Measurements from ENCODE around the gene PLA2R1.

PLA2R1 gene

DNA sequence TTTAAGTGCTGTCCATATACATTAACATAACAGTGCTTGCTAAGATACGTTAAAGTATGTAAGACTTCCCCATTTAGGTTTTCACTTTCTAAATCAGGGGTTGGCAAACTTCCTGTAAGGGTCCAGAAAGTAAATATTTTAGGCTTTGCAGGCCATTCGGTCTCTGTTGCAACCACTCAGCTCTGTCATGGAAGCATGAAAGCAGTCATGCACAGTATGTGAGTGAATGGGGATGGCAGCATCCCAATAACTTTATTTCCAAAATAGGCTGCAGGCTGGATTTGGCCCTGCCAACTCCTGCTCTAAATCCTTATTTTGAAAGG is 128.7 kb downstream of the PLA2R1 start:
- no peak for DNase-seq (ENCODE audit: low read depth)

GRCh38 chr2:159933040-159933726 is 129.2 kb downstream of the PLA2R1 start:
- no peak for DNase-seq (ENCODE audit: low read depth)

- no peak for DNase-seq (ENCODE audit: low read depth)
These were observed 135.7 kb downstream of the PLA2R1 start for GRCh38 chr2:159926695-159927094.

GRCh38 chr2:159925975-159926374 is 136.4 kb downstream of the PLA2R1 start:
- no peak for DNase-seq (ENCODE audit: low read depth)

DNA sequence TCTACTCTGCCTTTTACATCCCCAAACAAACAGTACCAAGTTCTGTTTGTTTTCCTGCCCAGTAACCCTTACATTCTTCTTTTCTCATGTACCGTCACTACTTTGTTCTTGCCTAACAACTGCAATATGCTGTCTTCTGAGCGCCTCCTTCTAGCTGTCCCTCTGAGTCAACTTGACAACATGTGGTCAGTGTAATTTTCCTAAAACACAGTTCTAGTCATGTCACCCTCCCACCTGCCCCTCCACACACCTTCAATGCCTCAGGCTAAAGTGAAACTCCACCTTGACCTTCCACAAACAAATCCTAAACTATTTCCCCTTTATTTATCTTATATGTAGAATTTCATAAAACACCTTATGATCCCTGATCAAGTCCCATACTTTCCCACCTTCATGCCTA is 139.9 kb downstream of the PLA2R1 start:
- no peak for DNase-seq (ENCODE audit: low read depth)

GRCh38 chr2:159921752-159922404 is 140.5 kb downstream of the PLA2R1 start:
- peak; percentile 68 for DNase-seq (ENCODE audit: low read depth)

- no peak for DNase-seq (ENCODE audit: low read depth)
These were observed 145.9 kb downstream of the PLA2R1 start for GRCh38 chr2:159916511-159916910.

DNA sequence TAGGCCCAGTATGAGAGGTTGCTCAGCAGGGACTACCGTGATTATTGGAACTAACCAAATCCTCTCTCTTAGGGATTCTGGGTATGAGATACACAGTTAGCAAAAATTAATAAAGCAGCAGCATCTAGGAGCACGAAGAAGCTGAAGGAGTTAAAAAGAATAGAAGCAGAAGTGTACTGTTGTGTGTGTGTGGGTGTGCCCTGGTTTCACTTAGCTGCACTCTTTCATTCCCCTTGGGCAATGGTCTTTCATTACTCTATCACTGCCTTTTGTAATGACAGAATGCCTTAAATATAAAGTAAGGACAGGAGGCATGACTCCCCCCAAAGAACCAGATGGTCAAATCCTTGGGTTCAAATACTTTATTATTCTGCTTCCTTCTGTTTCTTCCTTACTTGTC is 148.5 kb downstream of the PLA2R1 start:
- DNase-seq (ENCODE audit: low read depth) = no peak

DNA sequence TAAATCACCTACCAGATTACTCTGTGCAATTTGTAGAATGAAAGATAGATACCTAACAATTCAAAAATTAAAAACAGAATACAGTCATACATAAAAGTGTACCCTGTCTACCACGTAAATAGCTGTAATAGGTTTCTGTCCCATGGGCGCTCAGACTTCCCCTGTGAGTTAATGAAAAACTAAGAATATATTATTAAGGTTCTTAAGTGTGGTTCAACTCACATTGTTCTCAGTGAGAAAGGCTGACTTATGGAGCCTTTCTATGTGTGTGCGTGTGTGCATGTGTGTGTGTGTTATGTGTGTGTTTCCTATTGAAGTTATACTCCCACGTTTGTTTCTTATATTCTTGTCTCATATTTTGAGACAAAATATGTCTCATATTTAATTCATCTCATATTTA is 149.8 kb downstream of the PLA2R1 start:
- DNase-seq (ENCODE audit: low read depth) = no peak

- no peak for DNase-seq (ENCODE audit: low read depth)
These were observed 151.5 kb downstream of the PLA2R1 start for GRCh38 chr2:159910951-159911350.

- no peak for DNase-seq (ENCODE audit: low read depth)
These were observed 153.8 kb downstream of the PLA2R1 start for GRCh38 chr2:159908623-159909022.

DNA sequence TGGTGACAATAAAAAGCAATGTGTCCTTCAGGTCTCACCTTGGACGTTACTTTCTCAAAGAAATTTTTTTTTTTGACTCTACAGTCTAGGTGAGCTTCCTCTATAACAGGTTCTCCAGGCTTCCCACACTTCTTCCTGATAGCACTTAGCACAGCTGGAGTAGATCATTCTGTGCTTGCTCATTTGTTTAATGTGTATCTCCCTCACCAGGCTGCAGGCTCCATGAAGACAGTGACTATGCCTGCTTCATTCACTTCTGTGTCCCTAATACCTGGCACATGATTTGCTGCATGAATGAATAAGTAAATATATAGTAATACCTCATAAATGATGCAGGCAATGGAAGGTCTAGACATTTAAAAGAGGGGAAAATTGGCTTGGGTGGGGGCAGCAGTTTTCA is 154.5 kb downstream of the PLA2R1 start:
- no peak for DNase-seq (ENCODE audit: low read depth)

- DNase-seq (ENCODE audit: low read depth) = no peak
These were observed 156.3 kb downstream of the PLA2R1 start for GRCh38 chr2:159905926-159906714.

DNA sequence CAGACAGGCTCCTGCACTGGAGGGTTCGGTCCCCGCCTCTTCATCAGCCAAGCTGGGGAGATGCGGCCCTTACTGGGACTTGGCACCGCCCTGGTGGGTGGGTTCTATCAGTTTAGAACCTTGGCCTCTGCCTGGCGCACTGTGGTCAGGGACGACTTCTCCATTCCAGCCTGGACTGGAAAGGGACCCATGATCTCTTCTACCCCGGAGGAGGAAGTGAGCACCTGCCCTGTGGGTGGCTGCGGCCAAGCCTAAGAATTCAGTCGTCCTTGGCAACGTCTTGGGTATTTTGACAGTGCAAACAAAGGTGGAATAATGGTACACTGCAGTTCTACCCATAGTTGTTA is 157.5 kb downstream of the PLA2R1 start:
- no peak for DNase-seq (ENCODE audit: low read depth)

- DNase-seq (ENCODE audit: low read depth) = peak; percentile 47
These were observed 158.1 kb downstream of the PLA2R1 start, which contains the start of gene LY75 for GRCh38 chr2:159904127-159904958. LY75 (minus strand) TSS chr2:159904756.

DNA sequence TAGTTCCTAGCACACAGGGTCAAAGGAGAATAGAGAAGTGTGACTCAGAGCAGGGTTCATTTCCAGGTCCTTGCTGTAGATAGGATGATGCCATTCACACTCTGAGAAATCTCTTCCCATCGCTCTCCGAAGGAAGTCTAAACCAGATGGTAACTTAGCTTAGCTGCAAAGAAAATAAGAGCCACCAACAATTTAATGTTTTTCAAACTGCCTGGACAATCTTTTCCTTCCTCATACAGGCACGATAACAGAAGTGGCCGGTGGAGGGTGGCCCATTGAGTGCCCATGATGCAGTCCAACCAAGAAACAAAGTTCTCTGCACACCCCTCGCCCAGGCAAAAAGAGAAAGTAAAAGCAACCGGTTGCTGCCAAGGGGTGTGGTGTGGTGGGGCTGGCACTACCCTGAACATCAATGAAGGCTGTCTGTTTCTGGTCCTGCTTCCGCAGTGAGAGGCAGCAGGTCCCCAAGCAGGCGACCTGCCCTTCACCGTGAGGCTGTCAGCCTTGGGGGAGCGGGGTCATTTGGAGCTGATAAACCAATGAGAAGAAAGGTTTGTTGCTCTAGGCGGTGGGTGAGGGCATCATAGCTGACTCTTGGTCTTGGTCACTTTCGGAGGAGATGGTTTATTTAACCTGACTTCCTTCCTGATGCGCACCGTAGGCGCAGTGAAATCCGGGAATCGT is 158.8 kb downstream of the PLA2R1 start:
- peak; percentile 8 for DNase-seq (ENCODE audit: low read depth)

DNA sequence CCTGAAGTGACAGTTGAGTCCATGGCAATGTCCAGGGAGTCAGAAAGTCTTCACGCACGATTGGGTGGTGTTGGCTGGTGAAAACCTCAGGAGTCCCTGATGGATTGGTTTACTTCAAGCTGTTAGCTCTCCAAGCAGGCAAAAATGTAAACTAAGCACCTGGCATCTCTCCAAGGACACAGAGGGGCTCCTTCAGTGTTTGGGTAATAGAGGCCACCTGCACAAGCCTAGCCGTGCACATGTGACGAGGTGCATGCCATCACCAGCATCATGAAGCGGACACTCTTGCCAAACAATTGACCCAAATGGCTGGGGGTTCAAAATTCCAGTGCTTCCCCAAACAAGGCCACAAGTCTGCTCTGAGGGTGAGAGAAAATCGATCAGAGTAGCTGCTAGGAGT is 159.7 kb downstream of the PLA2R1 start:
- DNase-seq (ENCODE audit: low read depth) = no peak

- no peak for DNase-seq (ENCODE audit: low read depth)
These were observed 162.1 kb downstream of the PLA2R1 start for GRCh38 chr2:159900343-159900742.

DNA sequence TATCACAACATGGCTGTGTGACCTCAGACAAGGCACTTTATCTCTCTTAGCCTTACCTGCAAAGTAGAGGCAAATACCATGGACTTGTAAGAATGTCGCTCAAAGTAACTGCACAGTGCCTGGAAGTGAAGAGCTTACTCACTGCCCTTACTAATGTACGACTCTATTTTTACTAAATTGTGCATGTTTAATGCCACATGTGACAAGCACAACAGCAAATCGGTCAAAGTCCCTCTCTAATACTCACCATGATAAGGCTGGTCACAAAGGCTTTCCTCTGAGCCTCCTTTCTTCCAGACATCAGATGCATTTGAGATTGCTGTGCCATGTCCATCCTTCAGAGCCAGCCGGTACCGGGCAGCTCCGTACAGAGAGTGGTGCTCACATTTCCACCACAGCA is 164.0 kb downstream of the PLA2R1 start:
- DNase-seq (ENCODE audit: low read depth) = no peak

- DNase-seq (ENCODE audit: low read depth) = no peak
These were observed 164.7 kb downstream of the PLA2R1 start for GRCh38 chr2:159897720-159898119.

DNA sequence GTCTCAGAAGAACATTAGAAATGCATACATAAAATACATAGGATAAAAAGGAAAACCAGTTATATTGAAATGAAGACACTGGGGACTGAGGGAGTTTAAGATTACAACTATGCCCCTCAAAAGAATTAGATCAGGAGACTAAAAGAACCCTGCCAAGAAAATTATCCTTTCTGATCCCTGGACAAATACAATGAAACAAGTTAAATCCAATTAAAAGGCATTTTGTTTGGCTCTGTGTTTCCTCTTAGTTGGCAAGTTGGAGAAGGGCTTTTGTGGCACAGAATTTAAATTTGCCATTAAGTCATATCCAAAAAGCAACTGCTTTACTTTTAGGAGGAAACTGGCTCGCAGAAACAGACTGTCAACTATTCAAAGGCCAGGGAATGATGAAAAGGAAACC is 165.3 kb downstream of the PLA2R1 start:
- no peak for DNase-seq (ENCODE audit: low read depth)

Measured in stimulated activated CD8-positive, alpha-beta memory T cell treated with anti-CD3 and anti-CD28 coated beads, Interleukin-7, amount 100 ng/mL, for 24 hours (primary cell).